Colonic mucosa (tissue), 4 donors: ENCODE measurements around the gene ELOA2. TPM values are rescaled to one million over a fixed set of nuclear protein-coding genes. Genes with fewer than 3 reads are reported as not detected.
A peak's percentile ranks its signal among the peaks of the same experiment; 100 is the strongest.

Source experiments
- DNase-seq: peaks from one replicate; pipeline ENCODE4 v3.0.0-alpha.2; 2020
- H3K27ac ChIP-seq: fragments of 200-600 bp; one replicate; pipeline ENCODE4 v1.8.0; 2021
- H3K27me3 ChIP-seq: fragments of 200-600 bp; one replicate; pipeline ENCODE4 v1.8.0; 2021
- H3K36me3 ChIP-seq: fragments of 200-600 bp; one replicate; pipeline ENCODE4 v1.8.0; 2021
- H3K4me1 ChIP-seq: fragments of 200-600 bp; one replicate; pipeline ENCODE4 v1.8.0; 2021; ENCODE audit warnings: mild to moderate bottlenecking
- H3K4me3 ChIP-seq: fragments of 200-600 bp; one replicate; pipeline ENCODE4 v1.8.0; 2021
- H3K9ac ChIP-seq, 2 donors: one replicate each; pipeline ENCODE4 v1.7.0; 2013; ENCODE audit warnings: control low read depth in 2 of 2, low read depth in 2 of 2, low read length in 2 of 2
- H3K9me3 ChIP-seq: fragments of 200-600 bp; one replicate; pipeline ENCODE4 v1.8.0; 2021
- intact Hi-C: fragments of 100-400 bp; cut with DNase I; formaldehyde crosslinking; loops from one replicate; pipeline ENCODE4 v1.14.1; 2022
- total RNA-seq, 2 donors: library from RNA; stranded (reverse); fragmentation: NEBNext Ultra II Directional in 1 of 2; extraction: Animal tissue kit (Norgen Biotek cat#: 25700) in 1 of 2; gene quantifications; one replicate each; pipeline ENCODE4 v1.2.1, GENCODE V29; 2021
- TF ChIP-seq, protein P1 (sequence below): fragments of 200-600 bp; IDR thresholded peaks from one replicate; pipeline ENCODE4 v1.8.0; 2022; ENCODE audit warnings: antibody characterized with exemption, mild to moderate bottlenecking
- donor health status: healthy.
- donor health status: DM: no; HTN: no; CAD: no.
- donor health status: DM: no; HTN: no; CAD: no.

Gene ELOA2
- total RNA-seq, 2 donors from 2014 or later: not detected

DNA sequence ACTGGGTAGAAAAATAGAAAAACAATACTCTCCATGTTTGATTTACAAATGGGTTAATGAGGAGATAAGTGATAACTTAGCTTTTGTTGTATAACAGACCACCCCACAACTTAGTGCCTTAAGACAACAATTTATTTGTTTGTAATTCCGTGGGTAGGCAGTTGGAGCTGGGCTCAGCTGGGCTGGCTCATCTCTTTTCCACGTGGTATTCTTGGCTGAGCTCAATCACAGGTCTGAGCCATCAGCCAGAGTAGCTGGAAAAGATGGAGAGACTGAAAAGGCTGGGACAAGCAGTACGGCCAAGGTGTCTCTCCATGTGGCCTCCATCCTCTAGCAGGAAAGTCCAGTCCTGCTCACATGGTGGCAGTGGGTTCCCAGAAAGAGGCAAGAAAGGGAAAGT is 32.2 kb upstream of the ELOA2 start:
- H3K4me1 ChIP-seq: no peaks in the 10 kb centered on the region
- no peak overlapping the region for H3K4me3 ChIP-seq
- intact Hi-C loops: no loop called here
- H3K27ac ChIP-seq: no peak overlapping the region
- no peaks in the 10 kb centered on the region for H3K9me3 ChIP-seq
- TF ChIP-seq, protein P1, sequence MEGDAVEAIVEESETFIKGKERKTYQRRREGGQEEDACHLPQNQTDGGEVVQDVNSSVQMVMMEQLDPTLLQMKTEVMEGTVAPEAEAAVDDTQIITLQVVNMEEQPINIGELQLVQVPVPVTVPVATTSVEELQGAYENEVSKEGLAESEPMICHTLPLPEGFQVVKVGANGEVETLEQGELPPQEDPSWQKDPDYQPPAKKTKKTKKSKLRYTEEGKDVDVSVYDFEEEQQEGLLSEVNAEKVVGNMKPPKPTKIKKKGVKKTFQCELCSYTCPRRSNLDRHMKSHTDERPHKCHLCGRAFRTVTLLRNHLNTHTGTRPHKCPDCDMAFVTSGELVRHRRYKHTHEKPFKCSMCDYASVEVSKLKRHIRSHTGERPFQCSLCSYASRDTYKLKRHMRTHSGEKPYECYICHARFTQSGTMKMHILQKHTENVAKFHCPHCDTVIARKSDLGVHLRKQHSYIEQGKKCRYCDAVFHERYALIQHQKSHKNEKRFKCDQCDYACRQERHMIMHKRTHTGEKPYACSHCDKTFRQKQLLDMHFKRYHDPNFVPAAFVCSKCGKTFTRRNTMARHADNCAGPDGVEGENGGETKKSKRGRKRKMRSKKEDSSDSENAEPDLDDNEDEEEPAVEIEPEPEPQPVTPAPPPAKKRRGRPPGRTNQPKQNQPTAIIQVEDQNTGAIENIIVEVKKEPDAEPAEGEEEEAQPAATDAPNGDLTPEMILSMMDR: no peak
- H3K36me3 ChIP-seq: no peaks in the 10 kb centered on the region
- no peak for DNase-seq
- H3K9ac ChIP-seq: no peak overlapping the region
- H3K27me3 ChIP-seq: no peaks in the 10 kb centered on the region

DNA sequence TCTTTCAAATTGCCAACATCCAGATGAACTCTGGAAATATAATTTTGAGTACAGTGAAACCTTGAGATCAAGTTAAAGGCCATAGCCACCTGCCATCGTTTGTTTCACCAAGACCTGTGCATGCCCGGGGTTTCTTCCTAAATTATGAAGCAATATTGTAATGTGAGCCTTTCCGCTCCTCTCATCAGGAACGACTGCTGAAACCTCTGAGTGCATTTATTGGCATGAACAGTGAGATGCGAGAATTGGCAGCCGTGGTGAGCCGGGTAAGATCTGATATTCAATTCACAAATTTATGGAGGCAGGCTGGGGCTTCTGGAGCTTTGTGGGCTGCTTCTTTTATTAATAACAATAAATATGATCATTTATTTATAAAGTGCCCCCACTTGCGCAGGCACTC is 27.7 kb upstream of the ELOA2 start:
- TF ChIP-seq, protein P1: no peak
- Histone ChIP-seq H3K36me3 (no peaks in the 10 kb centered on the region), H3K27ac (no peak overlapping the region), H3K4me1 (no peaks in the 10 kb centered on the region), H3K9me3 (no peaks in the 10 kb centered on the region), H3K9ac (no peak overlapping the region), H3K4me3 (no peak overlapping the region), H3K27me3 (no peaks in the 10 kb centered on the region)
- no peak for DNase-seq
- intact Hi-C loops: no loop called here

DNA sequence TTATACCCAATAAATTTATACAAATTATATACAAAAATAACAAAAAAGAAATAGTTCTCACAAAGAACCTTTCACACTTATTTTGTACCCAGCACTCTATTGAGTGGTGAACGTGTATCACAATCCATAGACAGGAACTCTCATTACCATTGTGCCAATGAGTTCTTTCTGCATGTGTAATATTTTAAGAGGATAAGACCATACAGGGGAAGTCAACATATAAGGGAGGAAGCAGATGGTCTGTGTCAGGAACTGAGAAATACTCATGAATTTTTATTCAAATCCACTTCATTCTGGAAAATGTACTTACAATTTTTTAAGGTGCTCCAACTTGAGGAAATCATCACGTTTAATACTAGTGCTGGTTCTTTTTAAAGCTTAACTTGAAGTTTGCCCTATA is 27.1 kb upstream of the ELOA2 start:
- TF ChIP-seq, protein P1: no peak
- DNase-seq: no peak
- intact Hi-C loops: no loop called here
- H3K4me3 ChIP-seq: no peak overlapping the region
- no peak overlapping the region for H3K9ac ChIP-seq
- no peaks in the 10 kb centered on the region for H3K4me1 ChIP-seq
- no peaks in the 10 kb centered on the region for H3K27me3 ChIP-seq
- no peaks in the 10 kb centered on the region for H3K36me3 ChIP-seq
- no peak overlapping the region for H3K27ac ChIP-seq
- H3K9me3 ChIP-seq: no peaks in the 10 kb centered on the region

DNA sequence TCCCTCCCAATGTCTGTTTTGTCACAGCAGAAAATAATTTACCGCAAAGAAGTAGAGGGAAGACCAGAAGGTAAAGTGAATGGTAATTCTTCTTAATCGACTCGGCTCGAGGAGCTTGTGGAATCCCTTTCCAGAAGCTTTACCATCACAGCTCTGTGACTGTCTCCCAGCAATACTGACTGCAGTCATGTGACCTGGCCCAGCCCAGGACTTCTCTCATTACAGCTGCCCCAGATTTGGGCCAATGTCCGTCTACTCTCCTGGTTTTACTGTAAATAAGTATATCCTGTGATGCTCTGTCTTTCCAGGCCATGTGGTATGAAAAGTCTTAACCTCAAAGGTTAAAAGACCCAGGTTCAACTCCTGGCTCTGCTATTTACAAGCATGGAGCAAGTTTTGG is 18.9 kb upstream of the ELOA2 start:
- Histone ChIP-seq H3K36me3 (no peaks in the 10 kb centered on the region), H3K27ac (no peak overlapping the region), H3K9me3 (no peaks in the 10 kb centered on the region), H3K27me3 (no peaks in the 10 kb centered on the region), H3K4me3 (no peak overlapping the region), H3K9ac (no peak overlapping the region), H3K4me1 (no peaks in the 10 kb centered on the region)
- TF ChIP-seq, protein P1: no peak
- DNase-seq: no peak
- intact Hi-C loops: no loop called here

DNA sequence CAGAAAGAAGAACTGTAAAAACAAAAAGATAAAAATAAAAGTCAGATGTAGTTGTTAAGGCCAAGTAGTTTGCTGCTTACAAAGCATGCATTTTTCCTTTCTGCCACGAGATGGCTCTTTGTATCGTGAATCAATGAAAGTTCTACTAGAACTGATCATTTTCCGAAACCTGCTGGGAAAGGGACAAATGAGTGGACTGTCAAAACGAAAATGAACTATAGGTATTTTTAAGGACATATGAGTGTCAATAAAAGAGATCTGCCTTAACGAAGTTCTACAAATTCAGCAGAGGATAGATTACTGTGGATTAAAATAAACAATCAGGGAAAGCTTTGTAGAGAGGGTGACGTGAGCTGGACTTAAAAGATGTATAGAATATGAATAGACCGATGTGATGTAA is 15.0 kb upstream of the ELOA2 start:
- Histone ChIP-seq H3K27me3 (no peaks in the 10 kb centered on the region), H3K9ac (no peak overlapping the region), H3K4me1 (no peaks in the 10 kb centered on the region), H3K9me3 (no peaks in the 10 kb centered on the region), H3K36me3 (no peaks in the 10 kb centered on the region), H3K4me3 (no peak overlapping the region), H3K27ac (no peak overlapping the region)
- intact Hi-C loops: loop anchor here (2.0 kb wide), 1 partner anchor 154 kb away; no protein-coding TSS in a partner anchor
- DNase-seq: peak; percentile 21
- TF ChIP-seq, protein P1: peak; percentile 55

DNA sequence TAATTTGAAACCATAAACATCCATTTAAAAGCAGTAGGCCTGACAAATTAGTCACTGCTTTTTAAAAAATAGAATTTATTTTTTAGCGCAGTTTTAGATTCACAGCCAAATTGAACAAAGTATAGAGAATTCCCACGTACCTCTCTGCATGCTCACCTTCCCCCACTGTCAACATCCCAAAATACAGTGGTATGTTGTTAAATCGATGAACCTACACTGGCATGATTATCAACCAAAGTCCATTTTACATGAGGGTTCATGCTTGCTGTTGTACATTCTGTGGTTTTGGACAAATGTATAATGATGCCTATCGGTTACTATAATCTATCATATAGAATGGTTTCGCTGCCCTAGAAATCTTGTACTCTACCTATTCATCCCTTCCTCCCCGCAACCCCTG is 5.6 kb upstream of the ELOA2 start:
- Histone ChIP-seq H3K9me3 (no peaks in the 10 kb centered on the region), H3K9ac (no peak overlapping the region)
- intact Hi-C loops: no loop called here

More for the DNA sequence above, 5.6 kb upstream of the ELOA2 start:
- Histone ChIP-seq H3K4me1 (no peaks in the 10 kb centered on the region), H3K27me3 (no peaks in the 10 kb centered on the region), H3K27ac (no peak overlapping the region), H3K36me3 (no peaks in the 10 kb centered on the region), H3K4me3 (no peak overlapping the region)
- TF ChIP-seq, protein P1: no peak
- DNase-seq: no peak
